Right hindlimb (tissue), 1 donor: Measurements from ENCODE around the gene DTNBP1.

Experiments
- DNase-seq: peaks from one replicate; pipeline ENCODE4 v3.0.0-alpha.2; 2018

The DTNBP1 gene

DNA sequence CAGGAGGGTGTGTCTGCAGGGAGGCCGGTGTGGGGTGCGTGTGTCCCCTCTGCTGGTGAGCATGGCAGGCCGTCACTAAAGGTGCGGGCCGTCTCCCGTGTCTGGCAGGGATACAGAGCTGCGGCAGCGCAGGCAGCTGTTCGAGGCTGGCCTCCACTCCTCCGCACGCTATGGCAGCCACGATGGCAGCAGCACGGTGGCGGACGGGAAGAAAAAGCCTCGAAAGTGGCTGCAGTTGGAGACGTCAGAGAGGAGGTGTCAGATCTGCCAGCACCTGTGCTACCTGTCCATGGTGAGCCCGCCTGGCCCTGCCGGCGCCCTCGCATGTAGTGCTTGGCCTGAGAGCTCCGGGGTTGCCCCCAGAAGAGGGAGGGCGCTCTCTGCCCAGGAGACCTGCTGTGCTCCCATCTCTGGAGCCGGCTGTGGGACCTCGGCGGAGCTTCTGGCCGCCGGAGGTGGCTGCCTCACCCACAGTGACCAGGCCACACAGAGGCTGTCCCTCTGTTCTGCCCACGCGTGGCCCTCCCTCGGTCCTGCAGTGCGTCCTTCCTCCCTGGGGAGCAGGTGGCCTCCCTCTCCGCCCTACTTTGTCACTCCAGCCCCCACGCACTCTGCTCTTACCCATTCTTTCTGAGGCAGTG is 149.6 kb downstream of the DTNBP1 start:
- DNase-seq: no peak

DNA sequence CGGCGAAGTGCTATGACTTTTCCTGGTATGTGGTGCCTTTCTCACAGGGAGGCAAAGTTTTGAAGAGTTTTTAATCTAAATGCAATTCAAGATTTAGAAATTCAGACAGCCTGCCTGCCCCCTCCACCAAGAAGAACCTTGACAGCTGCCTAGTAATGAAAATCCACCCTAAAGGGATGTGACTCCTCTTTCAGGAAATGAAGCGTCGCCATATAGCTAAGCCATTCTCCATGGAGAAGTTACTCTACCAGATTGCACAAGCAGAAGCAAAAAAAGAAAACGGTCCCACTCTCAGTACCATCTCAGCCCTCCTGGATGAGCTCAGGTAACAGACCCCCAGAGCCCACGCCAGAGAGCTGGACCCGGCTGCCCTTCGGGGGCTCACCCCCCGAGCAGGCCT is 150.1 kb downstream of the DTNBP1 start:
- DNase-seq: no peak

DNA sequence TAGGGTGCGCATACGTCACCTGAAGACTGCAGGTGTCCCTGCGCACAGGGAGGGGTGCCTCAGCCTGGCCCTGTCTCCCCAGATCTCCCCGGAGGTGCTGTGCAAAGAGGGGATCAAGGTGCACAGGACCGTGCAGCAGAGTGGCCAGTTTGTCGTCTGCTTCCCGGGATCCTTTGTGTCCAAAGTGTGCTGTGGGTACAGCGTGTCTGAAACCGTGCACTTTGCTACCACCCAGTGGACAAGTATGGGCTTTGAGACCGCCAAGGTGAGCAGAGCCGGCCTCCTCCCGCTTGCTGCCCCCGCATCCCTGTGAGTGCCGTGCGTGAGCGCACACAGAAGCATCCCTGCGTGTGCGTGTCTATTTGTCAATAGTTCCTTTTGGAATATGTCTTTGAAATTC is 150.7 kb downstream of the DTNBP1 start:
- no peak for DNase-seq

DNA sequence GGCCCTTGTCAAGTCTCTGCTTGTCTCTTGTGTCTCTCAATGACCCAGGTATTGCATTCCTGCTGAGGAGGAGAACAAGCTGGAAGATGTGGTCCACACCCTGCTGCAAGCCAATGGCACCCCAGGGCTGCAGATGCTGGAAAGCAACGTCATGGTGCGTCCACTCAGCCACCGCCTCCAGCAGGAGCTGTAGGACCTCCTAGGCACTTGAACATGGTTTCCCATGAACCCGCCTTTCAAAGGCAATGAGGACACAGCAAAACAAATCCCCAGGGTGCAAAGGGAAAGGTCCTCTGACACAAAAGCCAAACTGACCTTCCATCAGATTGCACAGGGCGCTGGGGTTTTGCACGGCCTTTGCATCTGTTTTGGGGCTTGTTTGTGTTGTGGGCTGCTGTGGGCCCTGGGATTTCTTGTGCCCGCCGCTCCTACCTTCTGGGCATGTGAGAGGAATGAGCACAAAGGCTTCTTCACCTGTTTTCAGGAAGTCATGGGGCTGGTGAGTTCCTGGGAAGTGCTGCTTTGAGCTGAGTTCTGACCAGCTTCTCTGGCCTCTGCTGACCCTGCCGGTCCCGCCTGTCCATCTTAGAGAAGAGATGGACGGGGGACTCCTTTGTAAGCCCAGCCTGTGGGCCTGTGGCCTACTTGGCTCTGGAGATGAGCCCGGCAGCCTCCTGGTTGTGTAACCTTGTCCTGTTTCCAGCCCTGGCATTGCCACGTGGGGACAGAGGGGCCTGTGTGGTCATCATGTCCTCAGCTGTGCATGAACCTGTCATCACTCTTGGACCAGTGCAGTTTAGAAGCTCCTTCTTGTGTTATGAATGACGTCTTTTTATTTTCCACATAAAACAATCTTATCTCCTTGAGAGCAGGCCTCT is 151.3 kb downstream of the DTNBP1 start:
- no peak for DNase-seq

DNA sequence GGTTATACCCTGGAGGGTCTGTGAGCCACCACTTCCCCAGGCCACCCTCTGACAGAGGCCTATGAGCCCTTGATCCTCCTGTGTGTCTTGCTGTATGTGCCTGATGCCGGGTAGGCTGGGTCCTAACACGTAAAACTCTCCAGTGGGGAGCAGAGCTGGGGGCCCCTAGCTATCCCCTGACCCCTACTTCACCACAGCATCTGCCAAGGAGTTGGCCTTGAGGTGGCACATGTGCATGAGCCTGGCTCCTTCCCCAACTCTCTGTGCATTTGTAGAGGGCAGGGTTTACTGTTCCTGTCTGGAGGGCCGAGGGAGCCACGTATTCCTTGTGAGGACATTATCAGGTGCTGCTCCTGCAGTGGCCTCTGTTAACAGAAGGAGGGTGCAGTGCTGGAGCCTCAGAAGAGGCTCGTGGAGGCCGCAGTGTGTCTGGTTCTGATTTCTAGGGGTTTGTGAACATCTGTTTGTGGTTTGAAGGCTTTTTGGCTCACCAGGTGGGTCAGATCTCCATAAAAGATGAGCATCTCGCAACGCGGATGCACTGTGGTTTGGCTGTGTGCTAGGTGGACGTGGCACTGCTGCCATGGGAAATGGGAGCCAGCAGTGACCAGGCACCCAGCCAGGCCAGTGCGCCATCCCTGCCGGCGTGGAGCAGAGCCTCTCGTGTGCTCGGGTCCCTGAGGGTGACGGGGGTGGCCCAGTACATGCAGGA is 152.1 kb downstream of the DTNBP1 start:
- DNase-seq: no peak

DNA sequence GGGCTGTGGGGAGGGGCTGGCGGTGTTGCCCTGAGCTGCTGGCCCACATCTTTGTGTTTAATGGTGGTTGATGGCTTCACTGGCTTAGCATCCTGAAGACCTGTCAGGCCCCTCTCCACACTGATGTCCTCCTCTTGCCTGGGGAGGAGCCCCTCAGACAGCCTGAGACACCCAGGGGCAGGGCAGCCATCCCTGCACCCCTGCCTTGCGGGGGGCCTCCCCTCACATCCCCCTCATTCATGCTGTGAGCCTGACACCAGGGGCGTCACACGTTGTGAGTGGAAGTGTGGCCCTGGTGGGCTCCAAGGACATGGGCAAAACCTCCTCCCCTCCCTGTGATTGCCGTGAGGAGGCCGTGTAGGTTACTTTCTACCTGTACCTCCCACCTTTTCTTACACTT is 152.7 kb downstream of the DTNBP1 start:
- DNase-seq: no peak

DNA sequence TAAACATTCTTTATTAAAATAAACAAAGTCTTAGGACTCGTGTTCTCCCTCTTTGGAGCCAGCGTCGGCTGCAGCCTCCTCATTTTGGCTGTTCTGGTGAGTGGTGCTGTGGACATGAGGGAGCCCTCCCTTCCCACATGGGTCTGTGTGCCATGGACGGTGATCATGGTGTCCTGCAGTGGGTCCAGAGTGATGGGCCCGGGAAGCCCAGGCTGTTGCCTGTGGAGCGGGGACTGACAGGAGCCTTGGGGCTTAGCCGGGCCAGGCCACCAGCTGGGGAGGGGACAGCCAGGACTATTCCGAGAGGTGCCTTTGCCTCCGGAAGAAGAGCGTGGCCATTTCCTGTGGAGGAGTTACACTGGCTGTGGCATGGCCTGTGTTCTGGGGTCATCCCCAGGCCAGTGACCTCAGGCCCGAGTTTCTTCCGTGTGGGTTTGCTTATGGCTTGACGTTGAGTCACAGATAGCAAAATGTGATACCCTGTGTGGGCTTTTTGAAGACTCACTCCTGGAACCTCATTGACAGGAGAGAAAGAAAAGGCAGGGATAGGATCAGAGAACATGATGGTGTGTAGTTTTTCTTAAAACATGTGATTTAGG is 153.4 kb downstream of the DTNBP1 start:
- DNase-seq: no peak

DNA sequence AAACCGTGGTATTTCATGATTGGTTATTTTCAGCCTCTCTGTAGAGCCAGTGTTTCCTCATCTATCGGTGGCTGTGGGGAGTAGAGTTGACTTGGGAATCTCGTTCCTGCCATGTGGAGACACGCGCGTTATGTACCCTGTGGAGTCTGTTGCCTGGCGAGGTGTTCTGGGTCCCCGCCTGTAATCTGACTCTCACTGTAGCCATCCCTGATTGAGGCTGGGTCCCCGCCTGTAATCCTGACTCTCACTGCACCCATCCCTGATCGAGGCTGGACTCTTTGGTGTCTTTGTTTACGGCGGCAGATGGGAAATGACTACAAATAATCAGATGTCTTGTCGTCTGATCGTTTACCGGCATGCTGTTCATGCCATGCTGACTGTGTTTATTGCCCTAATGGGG is 153.9 kb downstream of the DTNBP1 start:
- no peak for DNase-seq

DNA sequence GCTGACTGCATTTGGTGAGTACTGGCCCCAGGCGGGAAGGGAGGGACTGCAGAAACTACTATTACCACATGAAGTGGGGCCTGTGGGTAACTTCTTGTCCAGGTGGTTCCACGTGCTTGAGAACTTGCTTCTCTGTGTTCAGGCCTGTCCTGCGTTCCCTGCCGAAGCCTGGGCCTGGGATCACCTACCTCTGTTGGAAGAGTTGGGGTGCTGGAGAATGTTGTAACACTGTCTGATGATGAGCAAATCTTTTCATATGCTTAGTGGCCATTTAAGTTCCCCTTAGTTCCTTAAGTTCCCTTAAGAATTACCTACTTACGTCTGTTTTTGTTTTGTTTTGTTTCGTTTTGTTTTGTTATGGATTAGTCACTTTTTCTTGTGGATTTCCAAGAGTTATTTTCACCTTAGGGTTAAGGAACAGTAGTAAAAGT is 154.4 kb downstream of the DTNBP1 start:
- no peak for DNase-seq

DNA sequence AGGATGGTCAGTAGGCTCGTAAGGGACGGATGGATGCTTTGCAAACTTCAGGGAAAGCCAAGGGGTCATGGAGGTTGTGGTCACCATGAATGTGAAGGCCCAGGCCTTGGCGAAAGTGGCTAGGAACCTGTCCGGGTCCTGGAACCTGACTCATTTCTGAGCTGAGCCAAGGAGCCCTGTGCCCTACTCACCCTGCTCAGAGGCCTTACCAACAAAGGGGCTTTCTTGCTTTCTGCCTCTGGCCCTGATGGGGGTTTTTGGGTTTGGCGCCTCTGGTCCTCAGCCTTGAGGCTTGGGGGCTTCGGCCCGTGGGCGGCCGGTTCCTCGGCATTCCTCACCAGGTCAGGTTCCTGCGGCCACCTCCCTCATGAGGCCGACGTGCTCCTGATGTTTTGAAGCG is 155.1 kb downstream of the DTNBP1 start:
- no peak for DNase-seq

DNA sequence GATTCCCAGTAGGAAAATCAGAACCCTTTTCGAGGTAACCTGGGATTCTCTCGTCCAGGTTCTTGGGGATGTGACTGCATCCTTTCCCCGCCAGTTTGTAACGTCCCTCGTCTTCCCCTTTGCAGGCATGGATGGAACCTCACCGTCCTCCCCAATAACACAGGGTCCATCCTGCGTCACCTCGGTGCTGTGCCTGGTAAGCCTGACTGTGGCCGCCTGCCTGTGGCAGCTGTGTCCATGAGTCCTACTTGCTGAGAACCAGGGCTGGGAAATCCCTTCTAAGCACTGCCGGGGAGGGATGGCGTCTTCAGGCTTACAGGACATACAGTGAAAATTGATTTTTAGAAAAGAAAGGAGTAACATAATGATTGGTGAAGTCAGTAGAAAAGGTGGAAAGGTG is 155.6 kb downstream of the DTNBP1 start:
- DNase-seq: no peak

DNA sequence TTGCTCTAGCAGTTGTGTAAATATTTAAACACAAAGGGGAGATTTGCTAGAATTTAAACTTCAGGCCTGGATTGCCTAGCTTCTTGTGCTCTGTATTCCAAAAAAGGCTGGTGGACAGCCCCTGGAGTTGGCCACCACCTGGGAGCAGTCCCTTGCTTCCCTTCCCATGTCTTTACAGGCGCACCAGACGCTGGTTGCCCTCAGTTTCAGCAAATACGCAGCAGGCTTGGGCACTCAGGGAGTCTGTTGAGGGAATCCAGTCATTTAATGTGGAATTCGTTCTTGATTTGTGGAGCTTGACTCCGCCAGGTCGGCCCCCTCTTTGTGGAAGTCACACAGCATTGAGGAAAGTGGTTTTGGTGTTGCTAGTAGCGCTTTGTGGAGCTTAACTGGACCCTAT is 156.8 kb downstream of the DTNBP1 start:
- no peak for DNase-seq

DNA sequence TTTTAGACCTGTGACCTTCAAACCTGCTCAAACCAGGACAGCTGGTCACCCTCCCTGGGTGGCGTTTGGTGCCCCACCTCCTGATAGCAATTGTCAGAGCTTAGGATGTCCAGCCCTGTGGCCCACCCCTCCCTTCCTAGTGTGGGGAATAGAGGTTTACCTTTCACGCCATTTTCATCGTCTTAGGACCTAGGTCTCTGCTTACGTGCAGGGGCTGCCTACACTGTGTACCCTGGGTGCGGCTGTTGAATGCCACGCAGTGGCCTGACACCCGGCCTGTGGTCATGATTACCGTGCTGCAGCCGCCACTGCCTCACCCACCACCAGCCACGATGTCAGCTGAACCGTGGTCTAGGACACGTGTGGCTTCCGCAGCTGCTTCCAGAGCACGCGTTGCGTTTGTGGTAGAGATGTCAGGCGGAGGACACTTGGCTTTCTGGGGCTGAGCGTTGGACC is 157.3 kb downstream of the DTNBP1 start:
- peak; percentile 47 for DNase-seq

DNA sequence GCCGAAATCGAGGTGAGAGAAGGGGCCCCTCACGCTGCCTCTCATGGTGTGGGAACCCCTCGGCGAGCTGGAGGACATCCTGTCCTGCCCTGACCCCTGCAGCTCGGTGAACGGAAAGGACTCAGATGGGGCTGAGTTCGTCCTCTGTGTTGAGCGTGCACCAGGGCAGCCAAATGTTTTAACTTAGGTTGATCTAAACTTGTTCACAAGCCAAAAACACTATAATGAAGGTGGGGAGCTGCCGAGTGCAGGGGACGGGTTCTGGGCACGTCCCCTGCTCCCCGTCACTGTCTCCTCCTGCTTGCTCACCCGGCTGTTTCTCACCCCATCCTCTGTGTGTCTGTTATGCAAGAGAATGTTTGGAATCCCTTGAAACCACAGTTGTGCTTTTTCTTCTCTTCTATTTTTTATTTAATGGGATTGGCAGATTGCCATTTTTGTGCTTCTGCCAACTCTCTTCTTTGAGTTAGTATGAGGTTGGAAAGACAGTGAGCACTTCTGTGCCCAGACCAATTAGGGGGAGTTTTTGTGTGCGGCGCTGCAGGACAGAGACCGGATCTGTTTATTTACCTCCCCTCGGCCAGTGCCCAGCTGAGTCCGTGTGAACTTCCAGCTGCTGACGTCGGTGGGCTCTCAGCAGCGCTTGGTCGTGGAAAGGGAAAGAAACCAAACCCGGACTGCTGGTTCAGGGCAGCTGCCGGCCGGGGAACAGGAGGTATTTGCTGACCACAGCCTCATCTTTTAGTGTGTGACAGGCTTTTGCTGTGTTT is 158.1 kb downstream of the DTNBP1 start:
- peak; percentile 92 for DNase-seq

DNA sequence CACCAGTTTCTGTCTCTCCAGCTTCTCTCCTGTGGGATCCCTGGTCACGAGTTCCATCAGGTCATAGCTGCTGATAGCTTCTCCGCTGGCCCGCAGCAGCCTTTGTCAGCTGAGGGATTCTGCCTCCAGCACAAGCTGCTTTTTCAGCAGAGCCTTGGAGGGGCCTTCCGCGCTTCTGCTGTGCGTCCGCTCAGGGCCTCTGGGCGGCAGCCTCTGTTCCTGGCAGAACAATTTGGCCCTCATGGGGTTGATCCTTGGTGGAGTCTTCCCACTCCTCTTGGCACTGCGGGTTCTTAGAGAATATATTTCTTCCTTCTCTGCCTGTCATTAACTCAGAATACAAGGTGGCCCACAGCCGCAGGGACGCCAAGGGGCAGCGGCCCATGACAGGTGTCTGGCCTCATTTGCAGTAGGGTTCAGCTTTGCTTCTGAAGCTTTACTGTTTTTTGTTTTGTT is 158.8 kb downstream of the DTNBP1 start:
- DNase-seq: peak; percentile 65

DNA sequence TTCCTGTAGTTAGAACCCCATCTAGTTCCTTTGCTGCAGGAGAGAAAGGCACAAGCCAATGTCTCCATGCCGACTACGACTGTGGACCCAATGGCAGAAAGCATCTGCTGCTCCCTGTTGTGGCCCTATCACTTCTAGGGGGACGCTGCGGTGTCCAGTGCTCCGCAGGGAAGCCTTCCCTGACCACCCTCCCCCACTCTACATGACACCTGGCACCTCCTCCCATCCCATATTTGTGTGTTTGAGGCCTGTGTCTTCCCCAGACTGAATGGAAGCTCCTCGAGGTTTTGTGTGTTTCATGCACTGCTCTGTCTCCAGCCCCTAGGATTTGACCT is 159.5 kb downstream of the DTNBP1 start:
- DNase-seq: no peak

DNA sequence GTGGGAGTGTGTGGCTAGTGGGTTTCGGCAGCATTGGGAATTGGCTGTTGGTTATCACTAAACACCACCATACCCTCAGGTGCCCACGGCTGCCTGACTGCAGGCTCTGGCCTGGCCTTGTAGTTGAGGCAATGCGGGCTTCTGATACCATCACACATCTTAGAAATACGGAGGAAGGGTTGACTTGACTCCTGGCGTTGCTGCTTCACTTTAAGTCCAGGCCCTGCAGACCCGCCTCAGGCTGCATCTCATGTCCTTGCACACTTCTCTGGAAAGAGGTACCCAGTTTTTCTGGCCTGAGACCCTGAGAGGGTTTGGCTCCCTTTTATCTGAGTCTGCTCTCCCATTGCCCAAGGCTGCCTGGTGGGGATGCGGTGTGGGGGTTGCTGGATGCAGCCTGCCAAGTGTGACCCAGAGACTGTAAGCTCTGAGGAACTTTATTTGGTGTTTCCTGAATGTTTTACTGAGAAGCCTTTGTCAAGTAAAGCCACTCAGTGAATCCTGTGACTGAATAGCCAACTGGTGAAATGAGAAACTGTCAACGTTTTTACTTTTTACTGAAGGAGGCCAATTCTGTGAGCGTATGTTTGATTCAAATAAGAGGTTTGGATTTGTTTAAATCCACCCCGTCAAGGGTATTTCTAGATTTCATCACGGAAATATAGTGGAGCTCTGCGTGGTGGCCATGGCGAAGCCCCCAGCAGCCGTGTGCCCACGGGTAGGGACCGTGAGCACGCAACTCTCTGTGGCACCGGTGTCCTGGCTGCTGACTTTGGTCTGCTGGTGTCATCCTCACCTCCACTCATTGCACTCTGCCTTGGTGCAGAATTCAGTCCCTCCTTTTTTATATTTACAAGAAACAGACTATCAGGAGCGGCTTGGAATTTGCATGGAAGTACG is 160.1 kb downstream of the DTNBP1 start:
- no peak for DNase-seq

DNA sequence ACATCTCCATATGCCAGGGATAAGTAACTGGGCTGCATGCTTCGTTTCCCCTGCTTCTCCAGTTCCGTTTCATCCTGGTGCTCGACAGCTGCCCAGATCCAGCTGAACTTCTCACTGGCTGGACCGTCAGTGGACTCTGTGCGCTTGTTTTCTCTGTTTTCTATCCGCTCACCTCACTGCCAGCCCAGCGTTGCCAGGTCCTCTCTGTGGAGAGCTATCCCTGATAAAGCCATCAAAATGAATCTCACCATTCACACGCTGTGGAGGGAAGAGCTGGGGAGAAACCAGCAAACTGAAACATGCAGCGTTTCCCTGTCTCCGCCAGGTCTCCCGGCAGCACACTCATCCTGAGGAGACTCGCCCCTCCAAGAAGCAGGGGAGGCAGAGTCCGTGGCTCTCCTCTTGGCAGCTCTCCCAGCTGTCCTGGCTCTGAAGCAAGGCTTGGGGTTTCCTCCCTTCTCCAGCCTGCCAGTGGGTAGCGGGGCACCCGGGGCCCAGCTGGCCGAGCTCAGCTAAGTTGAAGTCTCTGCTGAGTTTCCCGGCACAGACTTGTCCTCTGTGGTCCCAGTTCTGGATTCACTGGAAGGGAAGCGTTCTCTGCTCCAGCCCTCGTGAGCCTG is 160.9 kb downstream of the DTNBP1 start:
- DNase-seq: peak; percentile 83

DNA sequence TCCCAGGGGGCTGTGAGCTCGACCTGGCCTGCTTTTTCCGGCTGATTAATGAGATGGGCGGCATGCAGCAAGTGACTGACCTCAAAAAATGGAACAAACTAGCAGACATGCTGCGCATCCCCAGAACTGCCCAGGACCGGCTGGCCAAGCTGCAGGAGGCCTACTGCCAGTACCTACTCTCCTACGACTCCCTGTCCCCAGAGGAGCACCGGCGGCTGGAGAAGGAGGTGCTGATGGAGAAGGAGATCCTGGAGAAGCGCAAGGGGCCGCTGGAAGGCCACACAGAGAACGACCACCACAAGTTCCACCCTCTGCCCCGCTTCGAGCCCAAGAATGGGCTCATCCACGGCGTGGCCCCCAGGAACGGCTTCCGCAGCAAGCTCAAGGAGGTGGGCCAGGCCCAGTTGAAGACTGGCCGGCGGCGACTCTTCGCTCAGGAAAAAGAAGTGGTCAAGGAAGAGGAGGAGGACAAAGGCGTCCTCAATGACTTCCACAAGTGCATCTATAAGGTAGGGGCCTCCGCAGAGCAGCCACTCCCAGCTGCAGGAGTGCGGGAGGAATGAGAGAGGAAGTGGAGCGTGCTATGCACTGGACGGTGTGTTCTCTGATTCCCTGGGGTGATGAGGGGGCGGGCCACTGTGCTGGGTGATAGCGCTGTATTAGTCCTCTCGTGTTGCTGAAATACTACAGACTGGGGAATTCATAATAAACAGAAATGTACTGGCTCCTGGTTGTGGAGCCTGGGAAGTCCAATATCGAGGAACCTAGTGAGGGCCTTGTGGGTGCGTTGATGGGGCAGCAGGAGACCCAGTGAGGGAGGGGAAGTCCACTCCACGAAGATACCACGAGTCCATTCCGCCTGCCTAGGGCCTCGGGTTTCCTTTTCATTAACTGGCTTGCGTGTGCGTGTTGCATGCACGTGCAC is 161.7 kb downstream of the DTNBP1 start:
- no peak for DNase-seq
